K562 (cell line): ENCODE measurements around the gene ICAM1. TPM values are rescaled to one million over a fixed set of nuclear protein-coding genes. Genes with fewer than 3 reads are reported as not detected.
A peak's percentile ranks its signal among the peaks of the same experiment; 100 is the strongest.

Experiments used
- CCAR2 ChIP-seq: fragments of 200-400 bp; formaldehyde crosslinking; IDR thresholded peaks from 2 replicates; pipeline ENCODE4 v1.6.1; 2017; ENCODE audit warnings: mild to moderate bottlenecking, low read depth, low read length
- CCNT2 ChIP-seq: IDR thresholded peaks from 2 replicates; pipeline ENCODE4 v1.6.1; 2011; ENCODE audit warnings: borderline replicate concordance, low read depth, mild to moderate bottlenecking, moderate library complexity, mixed read lengths, low read length; ENCODE audit not compliant: insufficient read length; ENCODE audit errors: extremely low read depth
- CXXC5 ChIP-seq: fragments of 250-450 bp; sonication (Bioruptor Pico); IDR thresholded peaks from 2 replicates; pipeline ENCODE4 v1.8.0; 2022; ENCODE audit warnings: inconsistent platforms, mild to moderate bottlenecking, moderate library complexity
- KDM5B ChIP-seq: fragments of 200-600 bp; sonication (generic); IDR thresholded peaks from 2 replicates; pipeline ENCODE4 v1.6.1; 2012; ENCODE audit warnings: low read depth, mild to moderate bottlenecking, moderate library complexity, low read length, control low read depth, inconsistent platforms; ENCODE audit not compliant: insufficient replicate concordance
- TRIM24 ChIP-seq, 2 experiments: fragments of 450-650 bp; IDR thresholded peaks; 2 replicates each; pipeline ENCODE4 v1.6.1; 2016
- XRCC5 ChIP-seq: fragments of 200-400 bp; formaldehyde crosslinking; IDR thresholded peaks from 2 replicates; pipeline ENCODE4 v1.6.1; 2017; ENCODE audit warnings: low read depth, mild to moderate bottlenecking, low read length
- ZNF140 ChIP-seq: fragments of 250-450 bp; sonication (Bioruptor Pico); IDR thresholded peaks from 2 replicates; pipeline ENCODE4 v1.8.0; 2021; ENCODE audit warnings: moderate library complexity, mild to moderate bottlenecking, inconsistent platforms
- ZNF197 ChIP-seq: fragments of 200-800 bp; sonication (Bioruptor generic); IDR thresholded peaks from 2 replicates; pipeline ENCODE4 v1.6.1; 2016; ENCODE audit warnings: low read depth, missing genetic modification characterization, missing compliant biosample characterization
- ZNF282 ChIP-seq: sonication (generic); formaldehyde crosslinking; IDR thresholded peaks from 2 replicates; pipeline ENCODE4 v1.8.1; 2023; ENCODE audit warnings: missing genetic modification reagents
- polyA plus RNA-seq, 8 experiments: library from polyadenylated mRNA; depleted of rRNA in 4 of 8; stranded (reverse) in 5 of 8; unstranded in 3 of 8; fragments of >200 nt; fragmentation: Nextera tagmentation in 2 of 8; fragmentation: Illumina TruSeq in 1 of 8; extraction: Ambion mirVana in 2 of 8; extraction: Trizol in 1 of 8; gene quantifications; 2 replicates each; pipeline versions ENCODE4 v1.2.1 to v1.2.3, GENCODE V29; 2011 to 2014; ENCODE audit warnings: inconsistent platforms in 1 of 8, missing spikeins in 1 of 8
- total RNA-seq, 7 experiments: library from RNA; depleted of rRNA in 6 of 7; stranded (reverse); fragments of >200 nt in 6 of 7; fragmentation: Illumina TruSeq in 2 of 7; extraction: Trizol in 2 of 7; gene quantifications; 2 replicates each; pipeline versions ENCODE4 v1.2.1 to v1.2.3, GENCODE V29; 2011 to 2021; ENCODE audit warnings: low replicate concordance in 1 of 7
- TF ChIP-seq, protein P1 (sequence below): fragments of 250-450 bp; sonication (Bioruptor Pico); IDR thresholded peaks from 2 replicates; pipeline ENCODE4 v1.4.0; 2020; ENCODE audit warnings: borderline replicate concordance
- TF ChIP-seq, protein P2 (sequence below): sonication (generic); formaldehyde crosslinking; IDR thresholded peaks from 2 replicates; pipeline ENCODE4 v1.8.1; 2023; ENCODE audit warnings: mild to moderate bottlenecking, missing genetic modification reagents
- TF ChIP-seq, protein P3 (sequence below), 2 experiments: fragments of 450-650 bp; conservative IDR thresholded peaks; 2 replicates each; pipeline ENCODE4 v1.6.1; 2017; ENCODE audit warnings: mild to moderate bottlenecking in 2 of 2, moderate library complexity in 2 of 2
- TF ChIP-seq, protein P4 (sequence below): conservative IDR thresholded peaks from 2 replicates; pipeline ENCODE4 v1.6.1; 2011; ENCODE audit warnings: low read depth, mild to moderate bottlenecking, low read length; ENCODE audit not compliant: control insufficient read depth
- TF ChIP-seq, protein P5 (sequence below), 2 experiments: fragments of 450-650 bp in 1 of 2; IDR thresholded peaks; 2 replicates each; pipeline ENCODE4 v1.6.1; 2011 to 2017; ENCODE audit warnings: low read depth in 2 of 2, antibody characterized with exemption in 1 of 2, borderline replicate concordance in 1 of 2, low read length in 1 of 2, mild to moderate bottlenecking in 1 of 2, mixed read lengths in 1 of 2; ENCODE audit not compliant: control insufficient read depth in 1 of 2

Gene ICAM1
- total and polyA plus RNA-seq, 9 of the 15 experiments (the other 6 are each of a cell fraction or from before 2014, with no cell fraction given), result 2.3 to 24.4 (median 13.4) TPM

DNA sequence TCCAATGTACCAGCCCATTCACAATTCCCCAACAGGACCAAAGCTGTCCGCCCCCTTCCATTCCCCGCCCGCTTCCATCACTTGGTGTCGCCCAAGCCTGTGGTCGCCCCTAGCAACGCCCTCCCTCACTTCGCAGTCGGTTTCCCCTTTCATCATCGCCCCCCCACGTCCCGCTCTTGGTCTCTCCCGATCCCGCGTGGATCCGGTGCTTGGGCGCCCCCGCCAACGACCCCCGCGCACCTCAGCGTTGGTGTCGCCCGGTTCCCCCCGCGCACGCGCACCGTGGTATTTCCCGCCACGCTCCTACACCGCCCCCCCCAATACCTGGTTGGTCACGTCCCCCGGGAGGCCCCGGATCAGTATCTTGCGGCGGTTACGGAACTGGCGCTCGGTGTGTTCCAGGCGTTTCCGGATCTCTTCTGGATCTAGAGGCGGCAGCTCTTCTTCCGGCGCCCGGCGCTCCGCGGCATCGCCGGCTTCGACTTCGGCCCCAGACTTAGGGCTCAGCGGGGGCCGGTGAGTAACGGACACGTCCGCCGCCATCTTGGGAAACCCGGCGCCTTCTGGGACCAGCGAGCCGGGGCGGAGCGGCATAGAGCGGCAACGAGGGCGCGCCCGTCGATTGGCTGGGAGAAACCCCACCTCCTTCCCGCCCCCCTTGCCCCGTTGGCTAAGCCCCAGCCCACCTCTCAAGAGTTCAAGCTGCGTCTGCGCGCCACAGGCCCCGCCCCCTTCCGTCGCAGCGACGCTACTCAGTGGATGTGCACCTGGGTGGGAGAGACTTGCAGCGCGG lies 62.2 kb downstream of the ICAM1 start, which contains the start of gene RAVER1 (continued):
- TF ChIP-seq KDM5B (peak; percentile 73), ZNF140 (no peak), CXXC5 (CRISPR knock-in tag) (peak; percentile 84), XRCC5 (peak; percentile 68; the same call in 1 of the 2 replicates), CCAR2 (no peak), ZNF282 (CRISPR knock-in tag) (no peak), ZNF197 (no peak), CCNT2 (peak; percentile 33), TRIM24 (IDR thresholded peaks at IDR 0.05) (peak in 1 of 2 experiments; percentile 68; a peak in 2 of 4 replicates)
- TF ChIP-seq, protein P1, sequence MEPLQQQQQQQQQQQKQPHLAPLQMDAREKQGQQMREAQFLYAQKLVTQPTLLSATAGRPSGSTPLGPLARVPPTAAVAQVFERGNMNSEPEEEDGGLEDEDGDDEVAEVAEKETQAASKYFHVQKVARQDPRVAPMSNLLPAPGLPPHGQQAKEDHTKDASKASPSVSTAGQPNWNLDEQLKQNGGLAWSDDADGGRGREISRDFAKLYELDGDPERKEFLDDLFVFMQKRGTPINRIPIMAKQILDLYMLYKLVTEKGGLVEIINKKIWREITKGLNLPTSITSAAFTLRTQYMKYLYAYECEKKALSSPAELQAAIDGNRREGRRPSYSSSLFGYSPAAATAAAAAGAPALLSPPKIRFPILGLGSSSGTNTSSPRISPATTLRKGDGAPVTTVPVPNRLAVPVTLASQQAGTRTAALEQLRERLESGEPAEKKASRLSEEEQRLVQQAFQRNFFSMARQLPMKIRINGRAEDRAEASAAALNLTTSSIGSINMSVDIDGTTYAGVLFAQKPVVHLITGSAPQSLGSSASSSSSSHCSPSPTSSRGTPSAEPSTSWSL (CRISPR knock-in tag), result no peak
- TF ChIP-seq, protein P2, sequence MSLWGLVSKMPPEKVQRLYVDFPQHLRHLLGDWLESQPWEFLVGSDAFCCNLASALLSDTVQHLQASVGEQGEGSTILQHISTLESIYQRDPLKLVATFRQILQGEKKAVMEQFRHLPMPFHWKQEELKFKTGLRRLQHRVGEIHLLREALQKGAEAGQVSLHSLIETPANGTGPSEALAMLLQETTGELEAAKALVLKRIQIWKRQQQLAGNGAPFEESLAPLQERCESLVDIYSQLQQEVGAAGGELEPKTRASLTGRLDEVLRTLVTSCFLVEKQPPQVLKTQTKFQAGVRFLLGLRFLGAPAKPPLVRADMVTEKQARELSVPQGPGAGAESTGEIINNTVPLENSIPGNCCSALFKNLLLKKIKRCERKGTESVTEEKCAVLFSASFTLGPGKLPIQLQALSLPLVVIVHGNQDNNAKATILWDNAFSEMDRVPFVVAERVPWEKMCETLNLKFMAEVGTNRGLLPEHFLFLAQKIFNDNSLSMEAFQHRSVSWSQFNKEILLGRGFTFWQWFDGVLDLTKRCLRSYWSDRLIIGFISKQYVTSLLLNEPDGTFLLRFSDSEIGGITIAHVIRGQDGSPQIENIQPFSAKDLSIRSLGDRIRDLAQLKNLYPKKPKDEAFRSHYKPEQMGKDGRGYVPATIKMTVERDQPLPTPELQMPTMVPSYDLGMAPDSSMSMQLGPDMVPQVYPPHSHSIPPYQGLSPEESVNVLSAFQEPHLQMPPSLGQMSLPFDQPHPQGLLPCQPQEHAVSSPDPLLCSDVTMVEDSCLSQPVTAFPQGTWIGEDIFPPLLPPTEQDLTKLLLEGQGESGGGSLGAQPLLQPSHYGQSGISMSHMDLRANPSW (CRISPR knock-in tag), result no peak
- TF ChIP-seq, protein P3, sequence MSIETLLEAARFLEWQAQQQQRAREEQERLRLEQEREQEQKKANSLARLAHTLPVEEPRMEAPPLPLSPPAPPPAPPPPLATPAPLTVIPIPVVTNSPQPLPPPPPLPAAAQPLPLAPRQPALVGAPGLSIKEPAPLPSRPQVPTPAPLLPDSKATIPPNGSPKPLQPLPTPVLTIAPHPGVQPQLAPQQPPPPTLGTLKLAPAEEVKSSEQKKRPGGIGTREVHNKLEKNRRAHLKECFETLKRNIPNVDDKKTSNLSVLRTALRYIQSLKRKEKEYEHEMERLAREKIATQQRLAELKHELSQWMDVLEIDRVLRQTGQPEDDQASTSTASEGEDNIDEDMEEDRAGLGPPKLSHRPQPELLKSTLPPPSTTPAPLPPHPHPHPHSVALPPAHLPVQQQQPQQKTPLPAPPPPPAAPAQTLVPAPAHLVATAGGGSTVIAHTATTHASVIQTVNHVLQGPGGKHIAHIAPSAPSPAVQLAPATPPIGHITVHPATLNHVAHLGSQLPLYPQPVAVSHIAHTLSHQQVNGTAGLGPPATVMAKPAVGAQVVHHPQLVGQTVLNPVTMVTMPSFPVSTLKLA (conservative IDR thresholded peaks at IDR 0.05), result peak; percentile 93 to 96
- TF ChIP-seq, protein P4, sequence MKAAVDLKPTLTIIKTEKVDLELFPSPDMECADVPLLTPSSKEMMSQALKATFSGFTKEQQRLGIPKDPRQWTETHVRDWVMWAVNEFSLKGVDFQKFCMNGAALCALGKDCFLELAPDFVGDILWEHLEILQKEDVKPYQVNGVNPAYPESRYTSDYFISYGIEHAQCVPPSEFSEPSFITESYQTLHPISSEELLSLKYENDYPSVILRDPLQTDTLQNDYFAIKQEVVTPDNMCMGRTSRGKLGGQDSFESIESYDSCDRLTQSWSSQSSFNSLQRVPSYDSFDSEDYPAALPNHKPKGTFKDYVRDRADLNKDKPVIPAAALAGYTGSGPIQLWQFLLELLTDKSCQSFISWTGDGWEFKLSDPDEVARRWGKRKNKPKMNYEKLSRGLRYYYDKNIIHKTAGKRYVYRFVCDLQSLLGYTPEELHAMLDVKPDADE, result no peak; the same call in 1 of the 2 replicates
- TF ChIP-seq, protein P5, sequence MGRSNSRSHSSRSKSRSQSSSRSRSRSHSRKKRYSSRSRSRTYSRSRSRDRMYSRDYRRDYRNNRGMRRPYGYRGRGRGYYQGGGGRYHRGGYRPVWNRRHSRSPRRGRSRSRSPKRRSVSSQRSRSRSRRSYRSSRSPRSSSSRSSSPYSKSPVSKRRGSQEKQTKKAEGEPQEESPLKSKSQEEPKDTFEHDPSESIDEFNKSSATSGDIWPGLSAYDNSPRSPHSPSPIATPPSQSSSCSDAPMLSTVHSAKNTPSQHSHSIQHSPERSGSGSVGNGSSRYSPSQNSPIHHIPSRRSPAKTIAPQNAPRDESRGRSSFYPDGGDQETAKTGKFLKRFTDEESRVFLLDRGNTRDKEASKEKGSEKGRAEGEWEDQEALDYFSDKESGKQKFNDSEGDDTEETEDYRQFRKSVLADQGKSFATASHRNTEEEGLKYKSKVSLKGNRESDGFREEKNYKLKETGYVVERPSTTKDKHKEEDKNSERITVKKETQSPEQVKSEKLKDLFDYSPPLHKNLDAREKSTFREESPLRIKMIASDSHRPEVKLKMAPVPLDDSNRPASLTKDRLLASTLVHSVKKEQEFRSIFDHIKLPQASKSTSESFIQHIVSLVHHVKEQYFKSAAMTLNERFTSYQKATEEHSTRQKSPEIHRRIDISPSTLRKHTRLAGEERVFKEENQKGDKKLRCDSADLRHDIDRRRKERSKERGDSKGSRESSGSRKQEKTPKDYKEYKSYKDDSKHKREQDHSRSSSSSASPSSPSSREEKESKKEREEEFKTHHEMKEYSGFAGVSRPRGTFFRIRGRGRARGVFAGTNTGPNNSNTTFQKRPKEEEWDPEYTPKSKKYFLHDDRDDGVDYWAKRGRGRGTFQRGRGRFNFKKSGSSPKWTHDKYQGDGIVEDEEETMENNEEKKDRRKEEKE (IDR thresholded peaks at IDR 0.05; ENCODE audit: borderline replicate concordance in 1 of 2, control insufficient read depth in 1 of 2, low read depth in 2 of 2, low read length in 1 of 2), result peak in 1 of 2 experiments; percentile 93; a peak in 2 of 4 replicates
